Measurements from ENCODE around the gene PTS. TPM values are rescaled to one million over a fixed set of nuclear protein-coding genes. Genes with fewer than 3 reads are reported as not detected.

Gene PTS
- total RNA-seq, 1 experiment from 2014 or later: 11.4 TPM

- Histone ChIP-seq H2AFZ (ENCODE audit: low read length) (no peak overlapping the region), H3K79me2 (ENCODE audit: low read length) (peaks cover 25% of the 10 kb centered on the region), H3K4me3 (ENCODE audit: low read length) (no peak overlapping the region), H3K4me2 (ENCODE audit: low read depth, low read length, poor library complexity, severe bottlenecking) (no peak overlapping the region), H3K27ac (ENCODE audit: low read length) (no peak overlapping the region), H3K4me1 (ENCODE audit: low read length) (peaks cover 9% of the 10 kb centered on the region), H3K27me3 (ENCODE audit: low read length) (no peaks in the 10 kb centered on the region), H3K9ac (ENCODE audit: low read length) (no peak overlapping the region), H3K9me3 (ENCODE audit: low read length) (no peaks in the 10 kb centered on the region), H3K36me3 (ENCODE audit: insufficient read depth, low read length) (no peaks in the 10 kb centered on the region), H4K20me1 (ENCODE audit: insufficient read depth, low read depth, low read length) (no peaks in the 10 kb centered on the region), H3K9me2 (replicated peaks; ENCODE audit: insufficient read depth, low read length) (no peaks in the 10 kb centered on the region)
- DNase-seq: no peak
Measured at GRCh38 chr11:112223754-112224532, 2.3 kb upstream of the PTS start.

- peak overlapping the region; percentile 56 for H2AFZ ChIP-seq (ENCODE audit: low read length)
- no peak overlapping the region for H3K27ac ChIP-seq (ENCODE audit: low read length)
Measured at GRCh38 chr11:112225753-112226061, 521 bp upstream of the PTS start.

GRCh38 chr11:112226831-112227401 is 688 bp downstream of the PTS start:
- H3K4me3 ChIP-seq (ENCODE audit: low read length): peak overlapping the region; percentile 82
- no peak overlapping the region for H3K27ac ChIP-seq (ENCODE audit: low read length)
- H3K4me2 ChIP-seq (ENCODE audit: low read depth, low read length, poor library complexity, severe bottlenecking): peak overlapping the region; percentile 91
- H3K9me3 ChIP-seq (ENCODE audit: low read length): no peaks in the 10 kb centered on the region
- 0 out of 2 replicates have a peak, but pooled peaks cover 3% of the 10 kb centered on the region for H3K36me3 ChIP-seq (ENCODE audit: insufficient read depth, low read length)
- H3K79me2 ChIP-seq (ENCODE audit: low read length): peaks cover 26% of the 10 kb centered on the region
- no peaks in the 10 kb centered on the region for H3K27me3 ChIP-seq (ENCODE audit: low read length)
- peak overlapping the region; percentile 81 for H3K9ac ChIP-seq (ENCODE audit: low read length)
- DNase-seq: no peak
- no peaks in the 10 kb centered on the region for H4K20me1 ChIP-seq (ENCODE audit: insufficient read depth, low read depth, low read length)
- H3K4me1 ChIP-seq (ENCODE audit: low read length): peaks cover 9% of the 10 kb centered on the region
- no peaks in the 10 kb centered on the region for H3K9me2 ChIP-seq (replicated peaks; ENCODE audit: insufficient read depth, low read length)
- no peak overlapping the region; the same call in 1 of the 2 replicates for H2AFZ ChIP-seq (ENCODE audit: low read length)

More at GRCh38 chr11:112225753-112226061, 521 bp upstream of the PTS start:
- H3K9me3 ChIP-seq (ENCODE audit: low read length): no peaks in the 10 kb centered on the region
- peak overlapping the region; percentile 81 for H3K9ac ChIP-seq (ENCODE audit: low read length)
- H3K4me2 ChIP-seq (ENCODE audit: low read depth, low read length, poor library complexity, severe bottlenecking): peak overlapping the region; percentile 91
- peaks cover 26% of the 10 kb centered on the region for H3K79me2 ChIP-seq (ENCODE audit: low read length)
- no peaks in the 10 kb centered on the region for H3K27me3 ChIP-seq (ENCODE audit: low read length)
- DNase-seq: no peak
- no peaks in the 10 kb centered on the region for H4K20me1 ChIP-seq (ENCODE audit: insufficient read depth, low read depth, low read length)
- H3K4me1 ChIP-seq (ENCODE audit: low read length): peaks cover 9% of the 10 kb centered on the region
- H3K9me2 ChIP-seq (replicated peaks; ENCODE audit: insufficient read depth, low read length): no peaks in the 10 kb centered on the region
- H3K4me3 ChIP-seq (ENCODE audit: low read length): peak overlapping the region; percentile 82
- H3K36me3 ChIP-seq (ENCODE audit: insufficient read depth, low read length): 0 out of 2 replicates have a peak, but pooled peaks cover 3% of the 10 kb centered on the region

- H3K36me3 ChIP-seq (ENCODE audit: insufficient read depth, low read length): 0 out of 2 replicates have a peak, but pooled peaks cover 3% of the 10 kb centered on the region
- peaks cover 9% of the 10 kb centered on the region for H3K4me1 ChIP-seq (ENCODE audit: low read length)
- H4K20me1 ChIP-seq (ENCODE audit: insufficient read depth, low read depth, low read length): no peaks in the 10 kb centered on the region
- H3K4me3 ChIP-seq (ENCODE audit: low read length): peak overlapping the region; percentile 82
- no peak overlapping the region for H3K27ac ChIP-seq (ENCODE audit: low read length)
- no peaks in the 10 kb centered on the region for H3K9me3 ChIP-seq (ENCODE audit: low read length)
- no peak for DNase-seq
- H3K79me2 ChIP-seq (ENCODE audit: low read length): peaks cover 26% of the 10 kb centered on the region
- H3K27me3 ChIP-seq (ENCODE audit: low read length): no peaks in the 10 kb centered on the region
- no peaks in the 10 kb centered on the region for H3K9me2 ChIP-seq (replicated peaks; ENCODE audit: insufficient read depth, low read length)
- no peak overlapping the region for H2AFZ ChIP-seq (ENCODE audit: low read length)
- peak overlapping the region; percentile 81 for H3K9ac ChIP-seq (ENCODE audit: low read length)
- H3K4me2 ChIP-seq (ENCODE audit: low read depth, low read length, poor library complexity, severe bottlenecking): peak overlapping the region; percentile 91
Measured at GRCh38 chr11:112227471-112227870, 1.2 kb downstream of the PTS start.

GRCh38 chr11:112228706-112229105 is 2.5 kb downstream of the PTS start:
- Histone ChIP-seq H3K27me3 (ENCODE audit: low read length) (no peaks in the 10 kb centered on the region), H3K27ac (ENCODE audit: low read length) (no peak overlapping the region), H3K9me2 (replicated peaks; ENCODE audit: insufficient read depth, low read length) (no peaks in the 10 kb centered on the region), H3K4me1 (ENCODE audit: low read length) (peaks cover 9% of the 10 kb centered on the region), H4K20me1 (ENCODE audit: insufficient read depth, low read depth, low read length) (no peaks in the 10 kb centered on the region), H3K4me2 (ENCODE audit: low read depth, low read length, poor library complexity, severe bottlenecking) (no peak overlapping the region), H3K79me2 (ENCODE audit: low read length) (peaks cover 26% of the 10 kb centered on the region), H3K4me3 (ENCODE audit: low read length) (no peak overlapping the region), H2AFZ (ENCODE audit: low read length) (no peak overlapping the region), H3K36me3 (ENCODE audit: insufficient read depth, low read length) (0 out of 2 replicates have a peak, but pooled peaks cover 3% of the 10 kb centered on the region), H3K9ac (ENCODE audit: low read length) (no peak overlapping the region), H3K9me3 (ENCODE audit: low read length) (no peaks in the 10 kb centered on the region)
- no peak for DNase-seq

- H3K9me3 ChIP-seq (ENCODE audit: low read length): no peaks in the 10 kb centered on the region
- H4K20me1 ChIP-seq (ENCODE audit: insufficient read depth, low read depth, low read length): no peaks in the 10 kb centered on the region
- H3K4me3 ChIP-seq (ENCODE audit: low read length): no peak overlapping the region
- DNase-seq: no peak
- H3K4me1 ChIP-seq (ENCODE audit: low read length): peaks cover 9% of the 10 kb centered on the region
- no peak overlapping the region for H3K27ac ChIP-seq (ENCODE audit: low read length)
- no peaks in the 10 kb centered on the region for H3K27me3 ChIP-seq (ENCODE audit: low read length)
- no peak overlapping the region for H3K4me2 ChIP-seq (ENCODE audit: low read depth, low read length, poor library complexity, severe bottlenecking)
- no peak overlapping the region for H2AFZ ChIP-seq (ENCODE audit: low read length)
- no peaks in the 10 kb centered on the region for H3K9me2 ChIP-seq (replicated peaks; ENCODE audit: insufficient read depth, low read length)
- 0 out of 2 replicates have a peak, but pooled peaks cover 3% of the 10 kb centered on the region for H3K36me3 ChIP-seq (ENCODE audit: insufficient read depth, low read length)
- H3K79me2 ChIP-seq (ENCODE audit: low read length): peaks cover 26% of the 10 kb centered on the region
- no peak overlapping the region for H3K9ac ChIP-seq (ENCODE audit: low read length)
Measured at GRCh38 chr11:112229159-112229558, 2.9 kb downstream of the PTS start.

GRCh38 chr11:112229746-112230433 is 3.7 kb downstream of the PTS start:
- H3K79me2 ChIP-seq (ENCODE audit: low read length): peaks cover 26% of the 10 kb centered on the region
- 0 out of 2 replicates have a peak, but pooled peaks cover 3% of the 10 kb centered on the region for H3K36me3 ChIP-seq (ENCODE audit: insufficient read depth, low read length)

GRCh38 chr11:112231952-112232351 is 5.7 kb downstream of the PTS start:
- no peak overlapping the region for H3K4me2 ChIP-seq (ENCODE audit: low read depth, low read length, poor library complexity, severe bottlenecking)

More at GRCh38 chr11:112229746-112230433, 3.7 kb downstream of the PTS start:
- H2AFZ ChIP-seq (ENCODE audit: low read length): no peak overlapping the region
- H3K4me1 ChIP-seq (ENCODE audit: low read length): peaks cover 9% of the 10 kb centered on the region
- H3K27ac ChIP-seq (ENCODE audit: low read length): no peak overlapping the region
- no peak overlapping the region for H3K9ac ChIP-seq (ENCODE audit: low read length)
- no peaks in the 10 kb centered on the region for H3K9me2 ChIP-seq (replicated peaks; ENCODE audit: insufficient read depth, low read length)
- no peaks in the 10 kb centered on the region for H3K9me3 ChIP-seq (ENCODE audit: low read length)
- H3K27me3 ChIP-seq (ENCODE audit: low read length): no peaks in the 10 kb centered on the region
- no peak for DNase-seq
- no peaks in the 10 kb centered on the region for H4K20me1 ChIP-seq (ENCODE audit: insufficient read depth, low read depth, low read length)
- no peak overlapping the region for H3K4me3 ChIP-seq (ENCODE audit: low read length)
- no peak overlapping the region for H3K4me2 ChIP-seq (ENCODE audit: low read depth, low read length, poor library complexity, severe bottlenecking)

More at GRCh38 chr11:112231952-112232351, 5.7 kb downstream of the PTS start:
- Histone ChIP-seq H2AFZ (ENCODE audit: low read length) (no peak overlapping the region), H3K36me3 (ENCODE audit: insufficient read depth, low read length) (peaks cover 3% of the 10 kb centered on the region; the same call in 1 of the 2 replicates), H3K79me2 (ENCODE audit: low read length) (peaks cover 21% of the 10 kb centered on the region), H3K9me2 (replicated peaks; ENCODE audit: insufficient read depth, low read length) (no peaks in the 10 kb centered on the region), H3K4me3 (ENCODE audit: low read length) (no peak overlapping the region), H3K9me3 (ENCODE audit: low read length) (no peaks in the 10 kb centered on the region), H3K9ac (ENCODE audit: low read length) (no peak overlapping the region), H3K27me3 (ENCODE audit: low read length) (no peaks in the 10 kb centered on the region), H3K27ac (ENCODE audit: low read length) (no peak overlapping the region), H4K20me1 (ENCODE audit: insufficient read depth, low read depth, low read length) (no peaks in the 10 kb centered on the region), H3K4me1 (ENCODE audit: low read length) (peaks cover 9% of the 10 kb centered on the region)
- DNase-seq: no peak
